Spleen (tissue), 13 donors: Measurements from ENCODE around the gene SERPINI2. TPM values are rescaled to one million over a fixed set of nuclear protein-coding genes. Genes with fewer than 3 reads are reported as not detected.

Experiments
- DNase-seq: peaks from one replicate; pipeline ENCODE4 v3.0.0-alpha.2; 2020
- H3K27ac ChIP-seq, 8 donors: fragments of 200-600 bp; sonication (generic) in 7 of 8; 1 replicate in 4 of 8; 2 replicates in 4 of 8; pipeline versions ENCODE4 v1.5.0 to v1.8.0; 2016 to 2021; ENCODE audit warnings: inconsistent platforms in 4 of 8, mild to moderate bottlenecking in 4 of 8, moderate library complexity in 1 of 8
- H3K27me3 ChIP-seq, 7 donors: fragments of 200-600 bp; sonication (generic) in 6 of 7; replicated peaks in 1 of 7; 1 replicate in 4 of 7; 2 replicates in 3 of 7; pipeline versions ENCODE4 v1.5.0 to v1.8.0; 2016 to 2021; ENCODE audit warnings: inconsistent platforms in 3 of 7, mild to moderate bottlenecking in 1 of 7
- H3K36me3 ChIP-seq, 6 donors: fragments of 200-600 bp; sonication (generic) in 5 of 6; 1 replicate in 4 of 6; 2 replicates in 2 of 6; pipeline versions ENCODE4 v1.5.0 to v1.8.0; 2016 to 2021; ENCODE audit warnings: inconsistent platforms in 2 of 6
- H3K4me1 ChIP-seq, 6 donors: fragments of 200-600 bp; sonication (generic) in 5 of 6; 1 replicate in 3 of 6; 2 replicates in 3 of 6; pipeline versions ENCODE4 v1.5.0 to v1.8.0; 2016 to 2021; ENCODE audit warnings: inconsistent platforms in 3 of 6
- H3K4me3 ChIP-seq, 8 donors: fragments of 200-600 bp; sonication (generic) in 7 of 8; 1 replicate in 4 of 8; 2 replicates in 4 of 8; pipeline versions ENCODE4 v1.5.0 to v1.8.0; 2016 to 2021; ENCODE audit warnings: inconsistent platforms in 4 of 8, mild to moderate bottlenecking in 4 of 8, moderate library complexity in 2 of 8
- H3K9me3 ChIP-seq, 8 donors: fragments of 200-600 bp; sonication (generic) in 7 of 8; 1 replicate in 4 of 8; 2 replicates in 4 of 8; pipeline versions ENCODE4 v1.5.0 to v1.8.0; 2016 to 2021; ENCODE audit warnings: inconsistent platforms in 4 of 8
- POLR2A ChIP-seq, 3 donors: fragments of 450-650 bp; IDR thresholded peaks; one replicate each; pipeline ENCODE4 v1.5.1; 2017; ENCODE audit warnings: antibody characterized with exemption in 3 of 3, mild to moderate bottlenecking in 1 of 3
- POLR2AphosphoS5 ChIP-seq, 3 donors: sonication (generic); formaldehyde crosslinking; IDR thresholded peaks; one replicate each; pipeline ENCODE4 v1.5.1; 2017; ENCODE audit warnings: antibody characterized with exemption in 3 of 3
- WGBS, 5 donors: extraction: QIAGEN DNeasy Blood & Tissue Kit in 3 of 5; methylation state at CpG; one replicate each; pipeline versions ENCODE4 v1.1.5 to v1.1.7; 2013 to 2018; 5-methylcytosine and 5-hydroxymethylcytosine counted together
- intact Hi-C: fragments of 100-400 bp; cut with DNase I; formaldehyde crosslinking; loops from one replicate; pipeline ENCODE4 v1.15.0; 2023; ENCODE audit warnings: low total_unique reads
- long read RNA-seq, 2 donors: transcript quantifications; one replicate each; lab custom pipeline, GENCODE V29; 2026
- polyA plus RNA-seq, 3 donors: library from polyadenylated mRNA; stranded (reverse); fragments of 200-250 nt; gene quantifications; one replicate each; pipeline ENCODE4 v1.2.1, GENCODE V29; 2013
- total RNA-seq, 7 donors: library from RNA; depleted of rRNA in 3 of 7; stranded (reverse); fragments of >200 nt in 3 of 7; fragmentation: NEBNext Ultra II Directional in 4 of 7; extraction: Animal tissue kit (Norgen Biotek cat#: 25700) in 4 of 7; gene quantifications; one replicate each; pipeline versions ENCODE4 v1.1.0 to v1.2.1, GENCODE V29; 2016 to 2021
- TF ChIP-seq, protein P1 (sequence below), 11 experiments: fragments of 200-600 bp in 7 of 11; fragments of 450-650 bp in 4 of 11; sonication (generic) in 4 of 11; IDR thresholded peaks in 8 of 11; conservative IDR thresholded peaks in 3 of 11; 1 replicate in 7 of 11; 2 replicates in 4 of 11; pipeline versions ENCODE4 v1.4.0 to v1.8.0; 2016 to 2021; ENCODE audit warnings: antibody characterized with exemption in 11 of 11, inconsistent platforms in 4 of 11, mild to moderate bottlenecking in 1 of 11
- donor health status: healthy with polysubstance abuse.
- donor health status: DM: no; HTN: no; CAD: no; lungs with moderate emphysema.
- donor health status: DM: no; HTN: no; CAD: no.
- donor health status: Bipolar disorder and iron deficiency.
- donor health status: healthy.
- donor health status: DM: no; HTN: no; CAD: no.
- donor health status: DM: yes; HTN: yes; CAD: no.

The SERPINI2 gene, protein sequence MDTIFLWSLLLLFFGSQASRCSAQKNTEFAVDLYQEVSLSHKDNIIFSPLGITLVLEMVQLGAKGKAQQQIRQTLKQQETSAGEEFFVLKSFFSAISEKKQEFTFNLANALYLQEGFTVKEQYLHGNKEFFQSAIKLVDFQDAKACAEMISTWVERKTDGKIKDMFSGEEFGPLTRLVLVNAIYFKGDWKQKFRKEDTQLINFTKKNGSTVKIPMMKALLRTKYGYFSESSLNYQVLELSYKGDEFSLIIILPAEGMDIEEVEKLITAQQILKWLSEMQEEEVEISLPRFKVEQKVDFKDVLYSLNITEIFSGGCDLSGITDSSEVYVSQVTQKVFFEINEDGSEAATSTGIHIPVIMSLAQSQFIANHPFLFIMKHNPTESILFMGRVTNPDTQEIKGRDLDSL
- total RNA-seq: 1 to 10 TPM in 1 of 7 donors, under 1 TPM in 1, not detected in 5; 0.93 to 3.9 TPM
- polyA plus RNA-seq: under 1 TPM; 0.07 to 0.32 (median 0.15) TPM
- long read RNA-seq, donor 1: 0 reads
- long read RNA-seq, donor 2, transcript SERPINI2-201 (9 exons, 1,678 nt): major isoform, 28 of 85 reads
- long read RNA-seq, donor 2, transcript SERPINI2-206 (8 exons, 1,331 nt): minor isoform, 12 of 85 reads
- long read RNA-seq, donor 2, partial matches to known transcripts: 38 of 85 reads
- long read RNA-seq, donor 2, other reads (novel, unspliced or antisense): 0 of 85 reads

DNA sequence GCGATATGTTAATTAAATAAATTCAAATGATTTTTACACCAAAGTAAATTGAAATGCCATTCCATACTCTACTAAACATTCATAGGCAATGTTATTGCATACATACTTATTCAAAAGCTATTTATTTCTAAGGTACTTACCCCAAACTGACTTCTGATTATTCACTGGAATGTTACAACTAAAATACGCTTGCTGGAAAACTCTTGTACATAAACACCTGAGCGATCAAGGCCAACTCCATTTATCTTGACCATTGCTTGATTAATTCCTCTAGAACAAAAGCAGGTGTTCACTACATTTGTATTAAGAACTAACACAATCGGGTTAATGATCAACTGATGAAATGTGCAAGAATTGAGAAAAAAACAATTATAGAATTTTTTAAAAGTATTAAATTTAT lies at the start of gene SERPINI2:
TSS of gene SERPINI2 (minus strand) at position 180 of the 400 bp plus-strand sequence. CDS start 2,208 bp downstream, outside the sequence.
- no peaks in the 10 kb centered on the region for H3K9me3 ChIP-seq
- no peak within 1 kb of the TSS for H3K27ac ChIP-seq
- no peaks in the 10 kb centered on the region for H3K27me3 ChIP-seq
- TF ChIP-seq POLR2A (IDR thresholded peaks at IDR 0.05) (no peak), POLR2AphosphoS5 (IDR thresholded peaks at IDR 0.05) (no peak)
- TF ChIP-seq, protein P1, sequence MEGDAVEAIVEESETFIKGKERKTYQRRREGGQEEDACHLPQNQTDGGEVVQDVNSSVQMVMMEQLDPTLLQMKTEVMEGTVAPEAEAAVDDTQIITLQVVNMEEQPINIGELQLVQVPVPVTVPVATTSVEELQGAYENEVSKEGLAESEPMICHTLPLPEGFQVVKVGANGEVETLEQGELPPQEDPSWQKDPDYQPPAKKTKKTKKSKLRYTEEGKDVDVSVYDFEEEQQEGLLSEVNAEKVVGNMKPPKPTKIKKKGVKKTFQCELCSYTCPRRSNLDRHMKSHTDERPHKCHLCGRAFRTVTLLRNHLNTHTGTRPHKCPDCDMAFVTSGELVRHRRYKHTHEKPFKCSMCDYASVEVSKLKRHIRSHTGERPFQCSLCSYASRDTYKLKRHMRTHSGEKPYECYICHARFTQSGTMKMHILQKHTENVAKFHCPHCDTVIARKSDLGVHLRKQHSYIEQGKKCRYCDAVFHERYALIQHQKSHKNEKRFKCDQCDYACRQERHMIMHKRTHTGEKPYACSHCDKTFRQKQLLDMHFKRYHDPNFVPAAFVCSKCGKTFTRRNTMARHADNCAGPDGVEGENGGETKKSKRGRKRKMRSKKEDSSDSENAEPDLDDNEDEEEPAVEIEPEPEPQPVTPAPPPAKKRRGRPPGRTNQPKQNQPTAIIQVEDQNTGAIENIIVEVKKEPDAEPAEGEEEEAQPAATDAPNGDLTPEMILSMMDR (IDR thresholded peaks at IDR 0.05 in 8 of 11, conservative IDR thresholded peaks at IDR 0.05 in 3 of 11): no peak
- H3K36me3 ChIP-seq: no peaks in the 10 kb centered on the region
- WGBS, 5 donors: 78 to 93% (median 82%) methylated on average over 4 of the region's 4 CpGs
- no peak within 1 kb of the TSS for H3K4me3 ChIP-seq
- DNase-seq: no peak
- no peaks in the 10 kb centered on the region for H3K4me1 ChIP-seq
- intact Hi-C loops: no loop called here

DNA sequence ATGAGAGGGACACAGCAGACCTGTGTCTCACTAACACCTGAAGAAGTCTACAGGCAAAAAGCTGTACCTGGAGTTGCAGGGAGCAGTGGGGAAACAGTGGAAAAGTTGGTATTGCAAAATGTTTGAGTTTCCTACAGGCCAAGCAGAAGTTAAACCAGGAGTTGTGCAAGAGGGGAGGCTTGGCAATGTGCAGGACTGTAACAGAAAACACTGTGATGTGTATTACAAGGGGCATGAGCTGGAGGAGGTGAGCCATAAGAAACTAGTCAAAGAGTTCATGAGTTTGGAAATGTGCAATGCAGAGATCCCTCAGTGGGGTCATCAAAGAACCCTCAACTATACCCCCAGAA lies 47.1 kb upstream of the SERPINI2 start:
- Histone ChIP-seq H3K9me3 (peaks cover 0 to 14% (median 3%) of the 10 kb centered on the region in 8 donors), H3K4me1 (no peaks in the 10 kb centered on the region), H3K4me3 (no peak overlapping the region), H3K27me3 (no peaks in the 10 kb centered on the region), H3K27ac (no peak overlapping the region), H3K36me3 (no peaks in the 10 kb centered on the region)
- DNase-seq: no peak
- intact Hi-C loops: no loop called here
- TF ChIP-seq, protein P1 (IDR thresholded peaks at IDR 0.05 in 8 of 11, conservative IDR thresholded peaks at IDR 0.05 in 3 of 11): no peak
- TF ChIP-seq POLR2AphosphoS5 (IDR thresholded peaks at IDR 0.05): no peak
- TF ChIP-seq POLR2A (IDR thresholded peaks at IDR 0.05): no peak

DNA sequence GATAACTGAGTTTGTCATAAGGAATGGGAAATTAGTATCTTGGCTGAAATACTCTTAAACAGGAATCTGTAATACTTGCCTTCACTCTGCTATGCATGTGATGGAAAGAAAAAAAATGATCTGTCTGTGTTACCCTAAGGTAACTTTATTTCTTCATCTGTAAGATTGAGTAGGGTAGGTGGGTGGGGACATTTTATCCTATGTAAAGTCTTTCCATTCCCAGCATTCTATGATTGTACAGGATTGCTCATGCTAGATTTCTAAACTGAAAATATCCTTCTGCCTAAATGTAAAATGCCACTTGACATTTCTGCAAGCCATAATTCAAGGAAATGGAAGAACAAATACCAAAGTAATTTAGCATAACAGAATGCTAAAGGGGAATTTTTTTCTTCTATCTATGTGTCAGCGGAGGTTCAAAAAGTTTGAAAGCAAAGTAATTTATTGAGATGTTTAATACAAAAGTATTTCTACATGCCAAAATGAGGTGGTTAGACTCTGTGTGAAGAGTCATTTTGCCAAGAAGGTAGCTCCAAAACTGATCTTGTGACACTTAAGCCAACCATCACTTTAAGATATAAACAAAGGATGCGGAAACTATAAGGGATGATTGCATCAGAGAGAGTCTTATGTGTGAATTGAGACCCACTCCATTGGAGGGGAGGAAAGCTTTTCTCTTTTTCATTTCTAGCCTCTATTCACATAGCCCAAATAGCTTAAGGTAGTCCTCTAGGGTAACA lies 46.6 kb upstream of the SERPINI2 start:
- no peak for DNase-seq
- no peaks in the 10 kb centered on the region for H3K36me3 ChIP-seq
- no peak overlapping the region for H3K4me3 ChIP-seq
- whole genome bisulfite sequencing, 5 donors: 70 to 89% (median 85%) methylated on average over 2 of the region's 2 CpGs
- H3K27ac ChIP-seq: no peak overlapping the region
- H3K27me3 ChIP-seq: no peaks in the 10 kb centered on the region
- no peak for TF ChIP-seq POLR2A (IDR thresholded peaks at IDR 0.05)
- TF ChIP-seq, protein P1 (IDR thresholded peaks at IDR 0.05 in 8 of 11, conservative IDR thresholded peaks at IDR 0.05 in 3 of 11): no peak
- TF ChIP-seq POLR2AphosphoS5 (IDR thresholded peaks at IDR 0.05): no peak
- H3K4me1 ChIP-seq: no peaks in the 10 kb centered on the region
- intact Hi-C loops: no loop called here
- peaks cover 0 to 14% (median 3%) of the 10 kb centered on the region in 8 donors for H3K9me3 ChIP-seq

DNA sequence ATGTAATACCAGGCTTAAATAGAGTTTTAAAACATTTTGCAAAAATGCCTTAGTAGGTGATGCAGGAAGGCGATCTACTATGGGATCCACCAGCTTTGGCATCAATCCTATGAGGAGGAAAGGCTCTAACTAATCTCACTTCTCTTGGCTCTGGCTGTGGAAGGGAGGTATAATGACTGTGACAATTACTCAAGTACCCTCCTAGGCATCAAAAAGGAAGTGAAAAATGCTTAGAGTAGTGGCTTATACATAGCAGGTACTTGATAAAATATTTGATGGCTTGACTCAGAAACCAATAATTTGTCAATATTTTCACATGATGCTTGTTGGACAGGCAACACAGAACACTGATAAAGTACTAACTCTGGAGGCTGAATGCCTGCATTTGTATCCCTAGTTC lies 34.1 kb upstream of the SERPINI2 start:
- 88 to 96% (median 92%) methylated on average over 1 of the region's 1 CpG for WGBS, 5 donors

More for the DNA sequence above, 34.1 kb upstream of the SERPINI2 start:
- no peak overlapping the region for H3K4me3 ChIP-seq
- intact Hi-C loops: no loop called here
- no peaks in the 10 kb centered on the region for H3K36me3 ChIP-seq
- TF ChIP-seq POLR2A (IDR thresholded peaks at IDR 0.05): no peak
- TF ChIP-seq, protein P1 (IDR thresholded peaks at IDR 0.05 in 8 of 11, conservative IDR thresholded peaks at IDR 0.05 in 3 of 11): no peak
- no peak for TF ChIP-seq POLR2AphosphoS5 (IDR thresholded peaks at IDR 0.05)
- no peaks in the 10 kb centered on the region for H3K27me3 ChIP-seq
- no peak overlapping the region for H3K27ac ChIP-seq
- H3K4me1 ChIP-seq: no peaks in the 10 kb centered on the region
- no peaks in the 10 kb centered on the region for H3K9me3 ChIP-seq
- no peak for DNase-seq
